ENCODE results near the gene TACC2. TPM values are rescaled to one million over a fixed set of nuclear protein-coding genes. Genes with fewer than 3 reads are reported as not detected.

Gene TACC2
- total and polyA plus RNA-seq, 9 of the 15 experiments (the other 6 are each of a cell fraction or from before 2014, with no cell fraction given) = under 0.01 to 0.35 (median 0.03) TPM; not detected in 6

DNA sequence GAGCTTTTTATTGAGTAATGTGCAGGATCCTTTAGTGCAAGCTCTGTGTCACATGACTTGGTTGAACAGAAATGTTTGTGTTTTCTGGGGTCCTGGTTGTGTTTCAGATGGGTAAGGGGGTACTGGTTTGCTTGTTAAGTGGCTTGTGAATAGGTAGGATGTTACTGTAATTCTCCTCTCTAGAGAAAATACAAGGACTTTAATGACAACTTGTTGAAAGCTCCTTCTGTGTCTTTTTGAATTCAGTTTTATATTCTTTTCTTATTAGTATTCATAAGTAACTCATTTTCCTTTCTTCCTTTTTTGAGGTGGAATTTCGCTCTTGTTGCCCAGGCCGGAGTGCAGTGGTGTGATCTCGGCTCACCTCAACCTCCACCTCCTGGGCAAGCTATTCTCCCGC, 196.7 kb downstream of the TACC2 start:
- WGBS (ENCODE audit: insufficient coverage, low coverage, missing lambda C conversion rate) = 0% methylated on average over 2 of the region's 4 CpGs
- H3K9ac ChIP-seq (ENCODE audit: insufficient read depth in 1 of 2, low read depth in 2 of 2, low read length in 2 of 2) = no peak overlapping the region
- ChIA-PET CTCF (ENCODE audit: low intra/inter-chr PET ratio) (interaction anchor here (0.7 kb wide), 2 partner anchors 10 to 1243 kb away, joined by 3 read pairs; no protein-coding TSS in a partner anchor), POLR2A (interaction anchor here (1.2 kb wide), 1 partner anchor 8 kb away, joined by 3 read pairs; no protein-coding TSS in a partner anchor)
- peaks cover 2 to 19% of the 10 kb centered on the region in 2 experiments; a peak in 3 of 5 replicates for H3K27me3 ChIP-seq (ENCODE audit: control insufficient read depth in 2 of 2, insufficient read depth in 2 of 2, low read length in 2 of 2)
- intact Hi-C loops (cut with micrococcal nuclease) = no loop called here
- ATAC-seq (no peak), FAIRE-seq (no peak), DNase-seq (ENCODE audit: extremely low read depth in 1 of 4, low spot score in 3 of 4) (no peak)
- no peak overlapping the region for H3K4me3 ChIP-seq
- H2AFZ ChIP-seq (ENCODE audit: low read depth, low read length) = no peak overlapping the region
- no peaks in the 10 kb centered on the region for H3K79me2 ChIP-seq (ENCODE audit: control insufficient read depth, insufficient read depth, low read length)
- in situ Hi-C loops (cut with MboI) = no loop called here
- H3K4me1 ChIP-seq (replicated peaks in 1 of 2; ENCODE audit: control insufficient read depth in 2 of 2, insufficient read depth in 2 of 2, low read length in 2 of 2) = no peaks in the 10 kb centered on the region
- H4K20me1 ChIP-seq (replicated peaks; ENCODE audit: control insufficient read depth, insufficient read depth, low read length) = no peaks in the 10 kb centered on the region
- no TSS peak for BruUV-seq (replicated peaks)
- H3K36me3 ChIP-seq (ENCODE audit: control insufficient read depth, insufficient read depth, low read length) = no peaks in the 10 kb centered on the region
- TF ChIP-seq TAF9B (IDR thresholded peaks at IDR 0.05; ENCODE audit: partially characterized antibody) (no peak), TFE3 (CRISPR knock-in tag; IDR thresholded peaks at IDR 0.05) (peak; percentile 46; the same call in 1 of the 2 replicates)
- no peak overlapping the region for H3K27ac ChIP-seq (ENCODE audit: extremely low read depth, low read depth, low read length)
- H3K9me1 ChIP-seq (ENCODE audit: control insufficient read depth, insufficient read depth, low read length) = no peaks in the 10 kb centered on the region
- H3K4me2 ChIP-seq (ENCODE audit: insufficient read depth, low read length) = no peak overlapping the region
- H3K9me3 ChIP-seq (replicated peaks; ENCODE audit: control insufficient read depth, insufficient read depth, low read depth, low read length) = no peaks in the 10 kb centered on the region
